HepG2 (cell line): ENCODE results near the gene CTAG1A. TPM values are rescaled to one million over a fixed set of nuclear protein-coding genes. Genes with fewer than 3 reads are reported as not detected.

Source experiments
- AHR ChIP-seq: IDR thresholded peaks from 2 replicates; pipeline ENCODE4 v1.6.1; 2018; ENCODE audit warnings: missing genetic modification reagents, missing compliant biosample characterization
- BCL3 ChIP-seq: sonication (generic); formaldehyde crosslinking; IDR thresholded peaks from 2 replicates; pipeline ENCODE4 v1.5.1; 2020; ENCODE audit warnings: mild to moderate bottlenecking, missing genetic modification reagents, moderate library complexity
- GABPB1 ChIP-seq: IDR thresholded peaks from 2 replicates; pipeline ENCODE4 v1.6.1; 2016; ENCODE audit warnings: mild to moderate bottlenecking, missing genetic modification reagents, moderate library complexity, missing compliant biosample characterization
- GMEB2 ChIP-seq: IDR thresholded peaks from 2 replicates; pipeline ENCODE4 v1.6.1; 2016; ENCODE audit warnings: missing biosample characterization, missing genetic modification reagents, low read depth
- KDM3A ChIP-seq: IDR thresholded peaks from 2 replicates; pipeline ENCODE4 v1.6.1; 2018; ENCODE audit warnings: low read depth, missing compliant biosample characterization
- NFIC ChIP-seq: IDR thresholded peaks from 2 replicates; pipeline ENCODE4 v1.6.1; 2012; ENCODE audit warnings: mild to moderate bottlenecking, low read length, inconsistent platforms
- PCBP1 ChIP-seq: fragments of 200-400 bp; formaldehyde crosslinking; IDR thresholded peaks from 2 replicates; pipeline ENCODE4 v1.6.1; 2017; ENCODE audit warnings: mild to moderate bottlenecking, low read depth, low read length, borderline replicate concordance
- POGZ ChIP-seq: sonication (generic); formaldehyde crosslinking; IDR thresholded peaks from 2 replicates; pipeline ENCODE4 v1.4.0; 2020; ENCODE audit warnings: mild to moderate bottlenecking, missing genetic modification reagents
- RAD21 ChIP-seq: fragments of 450-650 bp; formaldehyde crosslinking; IDR thresholded peaks from 2 replicates; pipeline ENCODE4 v1.5.0; 2020; ENCODE audit warnings: mild to moderate bottlenecking
- RARG ChIP-seq: sonication (generic); formaldehyde crosslinking; IDR thresholded peaks from 2 replicates; pipeline ENCODE4 v1.4.0; 2020; ENCODE audit warnings: low read depth, mild to moderate bottlenecking, missing genetic modification reagents
- SMYD3 ChIP-seq: sonication (generic); formaldehyde crosslinking; IDR thresholded peaks from 2 replicates; pipeline ENCODE4 v1.8.1; 2023; ENCODE audit warnings: mild to moderate bottlenecking, missing genetic modification reagents
- ZNF317 ChIP-seq: sonication (generic); formaldehyde crosslinking; IDR thresholded peaks from 2 replicates; pipeline ENCODE4 v1.5.0; 2020; ENCODE audit warnings: mild to moderate bottlenecking, missing genetic modification reagents
- ZNF510 ChIP-seq: sonication (generic); formaldehyde crosslinking; IDR thresholded peaks from 2 replicates; pipeline ENCODE4 v1.4.0; 2020; ENCODE audit warnings: low read depth, mild to moderate bottlenecking, missing genetic modification reagents
- ZNF547 ChIP-seq: sonication (generic); formaldehyde crosslinking; IDR thresholded peaks from 2 replicates; pipeline ENCODE4 v1.5.1; 2020; ENCODE audit warnings: mild to moderate bottlenecking, missing genetic modification reagents
- ZNF564 ChIP-seq: sonication (generic); formaldehyde crosslinking; IDR thresholded peaks from 2 replicates; pipeline ENCODE4 v1.8.1; 2023; ENCODE audit warnings: mild to moderate bottlenecking, missing genetic modification reagents
- ZNF619 ChIP-seq: sonication (generic); formaldehyde crosslinking; IDR thresholded peaks from 2 replicates; pipeline ENCODE4 v1.4.0; 2020; ENCODE audit warnings: mild to moderate bottlenecking, missing genetic modification reagents
- ZNF674 ChIP-seq: sonication (generic); formaldehyde crosslinking; IDR thresholded peaks from 2 replicates; pipeline ENCODE4 v1.5.0; 2020; ENCODE audit warnings: low read depth, mild to moderate bottlenecking, missing genetic modification reagents
- ZNF746 ChIP-seq: sonication (generic); formaldehyde crosslinking; IDR thresholded peaks from 2 replicates; pipeline ENCODE4 v1.8.0; 2022; ENCODE audit warnings: mild to moderate bottlenecking, missing genetic modification reagents
- ZNF780A ChIP-seq: sonication (generic); formaldehyde crosslinking; IDR thresholded peaks from 2 replicates; pipeline ENCODE4 v1.8.0; 2022; ENCODE audit warnings: mild to moderate bottlenecking, missing genetic modification reagents, moderate library complexity
- ZSCAN25 ChIP-seq: sonication (generic); formaldehyde crosslinking; IDR thresholded peaks from 2 replicates; pipeline ENCODE4 v1.8.0; 2022; ENCODE audit warnings: mild to moderate bottlenecking, missing genetic modification reagents
- polyA plus RNA-seq, 8 experiments: library from polyadenylated mRNA; depleted of rRNA in 3 of 8; stranded (reverse) in 7 of 8; unstranded in 1 of 8; fragments of >200 nt; fragmentation: Illumina TruSeq in 4 of 8; extraction: Trizol in 4 of 8; gene quantifications; 2 replicates each; pipeline versions ENCODE4 v1.2.1 to v1.2.3, GENCODE V29; 2011 to 2016; ENCODE audit warnings: low read depth in 4 of 8, missing spikeins in 1 of 8, mixed read lengths in 1 of 8; ENCODE audit not compliant: insufficient read depth in 1 of 8
- total RNA-seq, 5 experiments: library from RNA; depleted of rRNA; stranded (reverse); fragments of >200 nt; fragmentation: Illumina TruSeq; extraction: Trizol; gene quantifications; 2 replicates each; pipeline ENCODE4 v1.2.3, GENCODE V29; 2016; ENCODE audit warnings: low read depth in 1 of 5
- TF ChIP-seq, protein P1 (sequence below): sonication (generic); formaldehyde crosslinking; IDR thresholded peaks from 2 replicates; pipeline ENCODE4 v1.5.1; 2020; ENCODE audit warnings: missing genetic modification reagents, mild to moderate bottlenecking, borderline replicate concordance
- TF ChIP-seq, protein P2 (sequence below): sonication (generic); formaldehyde crosslinking; IDR thresholded peaks from 2 replicates; pipeline ENCODE4 v1.5.1; 2020; ENCODE audit warnings: mild to moderate bottlenecking, moderate library complexity, missing genetic modification reagents
- TF ChIP-seq, protein P3 (sequence below): sonication (generic); formaldehyde crosslinking; conservative IDR thresholded peaks from 2 replicates; pipeline ENCODE4 v1.4.0; 2020; ENCODE audit warnings: missing genetic modification reagents
- TF ChIP-seq, protein P4 (sequence below): IDR thresholded peaks from 2 replicates; pipeline ENCODE4 v1.6.1; 2016; ENCODE audit warnings: mild to moderate bottlenecking, missing biosample characterization, missing genetic modification reagents

Gene CTAG1A
- total and polyA plus RNA-seq, 2 of the 13 experiments (the other 11 are each of a cell fraction or from before 2014, with no cell fraction given), result not detected

DNA sequence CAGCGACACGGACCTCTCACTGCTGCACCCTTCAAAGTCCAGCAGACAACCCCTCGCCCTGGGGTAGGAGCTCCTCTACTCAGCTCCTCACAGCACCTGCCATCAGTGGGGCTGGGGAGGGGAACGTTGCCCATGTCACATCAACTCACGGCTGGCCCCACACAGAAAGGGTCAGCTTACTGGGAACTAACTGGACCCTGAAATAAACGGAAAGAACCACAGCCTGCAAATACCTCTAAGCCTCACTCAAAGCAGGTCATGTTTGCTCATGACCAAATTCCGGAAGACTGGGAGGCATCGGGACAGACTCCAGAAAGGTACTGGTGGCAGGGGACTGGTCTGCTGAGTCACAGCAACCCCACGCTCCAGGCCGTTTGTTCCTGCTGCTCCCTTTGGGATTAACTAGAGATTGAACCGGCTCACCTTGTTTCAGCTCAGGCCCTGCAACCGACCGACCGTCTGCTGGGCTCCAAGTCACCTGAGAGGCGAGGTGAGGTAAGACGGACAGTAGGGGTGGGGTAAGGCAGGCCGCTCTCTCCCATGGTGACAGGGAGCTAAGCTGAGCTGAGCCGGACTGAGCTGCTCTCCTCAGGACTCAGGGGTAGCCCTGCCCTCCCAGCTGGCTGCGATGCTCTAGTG is 43.9 kb upstream of the CTAG1A start (continued):
- TF ChIP-seq POGZ (CRISPR knock-in tag), result no peak
- TF ChIP-seq ZNF510 (CRISPR knock-in tag), result no peak
- TF ChIP-seq SMYD3 (CRISPR knock-in tag), result no peak
- no peak for TF ChIP-seq GABPB1
- TF ChIP-seq, protein P1, sequence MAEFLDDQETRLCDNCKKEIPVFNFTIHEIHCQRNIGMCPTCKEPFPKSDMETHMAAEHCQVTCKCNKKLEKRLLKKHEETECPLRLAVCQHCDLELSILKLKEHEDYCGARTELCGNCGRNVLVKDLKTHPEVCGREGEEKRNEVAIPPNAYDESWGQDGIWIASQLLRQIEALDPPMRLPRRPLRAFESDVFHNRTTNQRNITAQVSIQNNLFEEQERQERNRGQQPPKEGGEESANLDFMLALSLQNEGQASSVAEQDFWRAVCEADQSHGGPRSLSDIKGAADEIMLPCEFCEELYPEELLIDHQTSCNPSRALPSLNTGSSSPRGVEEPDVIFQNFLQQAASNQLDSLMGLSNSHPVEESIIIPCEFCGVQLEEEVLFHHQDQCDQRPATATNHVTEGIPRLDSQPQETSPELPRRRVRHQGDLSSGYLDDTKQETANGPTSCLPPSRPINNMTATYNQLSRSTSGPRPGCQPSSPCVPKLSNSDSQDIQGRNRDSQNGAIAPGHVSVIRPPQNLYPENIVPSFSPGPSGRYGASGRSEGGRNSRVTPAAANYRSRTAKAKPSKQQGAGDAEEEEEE (CRISPR knock-in tag), result no peak
- TF ChIP-seq, protein P2, sequence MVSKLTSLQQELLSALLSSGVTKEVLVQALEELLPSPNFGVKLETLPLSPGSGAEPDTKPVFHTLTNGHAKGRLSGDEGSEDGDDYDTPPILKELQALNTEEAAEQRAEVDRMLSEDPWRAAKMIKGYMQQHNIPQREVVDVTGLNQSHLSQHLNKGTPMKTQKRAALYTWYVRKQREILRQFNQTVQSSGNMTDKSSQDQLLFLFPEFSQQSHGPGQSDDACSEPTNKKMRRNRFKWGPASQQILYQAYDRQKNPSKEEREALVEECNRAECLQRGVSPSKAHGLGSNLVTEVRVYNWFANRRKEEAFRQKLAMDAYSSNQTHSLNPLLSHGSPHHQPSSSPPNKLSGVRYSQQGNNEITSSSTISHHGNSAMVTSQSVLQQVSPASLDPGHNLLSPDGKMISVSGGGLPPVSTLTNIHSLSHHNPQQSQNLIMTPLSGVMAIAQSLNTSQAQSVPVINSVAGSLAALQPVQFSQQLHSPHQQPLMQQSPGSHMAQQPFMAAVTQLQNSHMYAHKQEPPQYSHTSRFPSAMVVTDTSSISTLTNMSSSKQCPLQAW (CRISPR knock-in tag), result peak; percentile 13; the same call in 1 of the 2 replicates
- TF ChIP-seq GMEB2, result no peak
- TF ChIP-seq, protein P3, sequence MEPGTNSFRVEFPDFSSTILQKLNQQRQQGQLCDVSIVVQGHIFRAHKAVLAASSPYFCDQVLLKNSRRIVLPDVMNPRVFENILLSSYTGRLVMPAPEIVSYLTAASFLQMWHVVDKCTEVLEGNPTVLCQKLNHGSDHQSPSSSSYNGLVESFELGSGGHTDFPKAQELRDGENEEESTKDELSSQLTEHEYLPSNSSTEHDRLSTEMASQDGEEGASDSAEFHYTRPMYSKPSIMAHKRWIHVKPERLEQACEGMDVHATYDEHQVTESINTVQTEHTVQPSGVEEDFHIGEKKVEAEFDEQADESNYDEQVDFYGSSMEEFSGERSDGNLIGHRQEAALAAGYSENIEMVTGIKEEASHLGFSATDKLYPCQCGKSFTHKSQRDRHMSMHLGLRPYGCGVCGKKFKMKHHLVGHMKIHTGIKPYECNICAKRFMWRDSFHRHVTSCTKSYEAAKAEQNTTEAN (CRISPR knock-in tag), result no peak
- TF ChIP-seq, protein P4, sequence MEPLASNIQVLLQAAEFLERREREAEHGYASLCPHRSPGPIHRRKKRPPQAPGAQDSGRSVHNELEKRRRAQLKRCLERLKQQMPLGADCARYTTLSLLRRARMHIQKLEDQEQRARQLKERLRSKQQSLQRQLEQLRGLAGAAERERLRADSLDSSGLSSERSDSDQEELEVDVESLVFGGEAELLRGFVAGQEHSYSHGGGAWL (CRISPR knock-in tag), result no peak
- no peak for TF ChIP-seq ZNF619
- no peak for TF ChIP-seq RARG (CRISPR knock-in tag)
- no peak for TF ChIP-seq ZNF674 (CRISPR knock-in tag)
- TF ChIP-seq PCBP1, result no peak
- no peak for TF ChIP-seq RAD21 (CRISPR knock-in tag)
- no peak for TF ChIP-seq NFIC
- no peak for TF ChIP-seq ZNF317 (CRISPR knock-in tag)
- no peak for TF ChIP-seq BCL3 (CRISPR knock-in tag)
- TF ChIP-seq ZNF780A (CRISPR knock-in tag), result no peak
- TF ChIP-seq ZNF746 (CRISPR knock-in tag), result no peak
- no peak for TF ChIP-seq KDM3A (CRISPR knock-in tag)
- peak; percentile 21; the same call in 1 of the 2 replicates for TF ChIP-seq ZSCAN25 (CRISPR knock-in tag)
- no peak for TF ChIP-seq ZNF564 (CRISPR knock-in tag)
- TF ChIP-seq ZNF547, result no peak
- TF ChIP-seq AHR (CRISPR knock-in tag), result no peak
